IPS DF 6.9 (cell line): Measurements from ENCODE around the gene EXOC4.

Source experiments
- DNase-seq: peaks from one replicate; pipeline ENCODE4 v3.0.0-alpha.2; 2013; ENCODE audit warnings: low read depth, low spot score
- H3K27ac ChIP-seq: one replicate; pipeline ENCODE4 v1.5.1; 2013; ENCODE audit warnings: low read length, control low read depth
- H3K27me3 ChIP-seq: 2 replicates; pipeline ENCODE4 v1.6.1; 2013; ENCODE audit warnings: mild to moderate bottlenecking, low read length; ENCODE audit not compliant: control insufficient read depth, insufficient read depth
- H3K36me3 ChIP-seq: 2 replicates; pipeline ENCODE4 v1.6.1; 2013; ENCODE audit warnings: low read length; ENCODE audit not compliant: control insufficient read depth, insufficient read depth
- H3K4me1 ChIP-seq: 2 replicates; pipeline ENCODE4 v1.6.1; 2013; ENCODE audit warnings: low read length; ENCODE audit not compliant: control insufficient read depth, insufficient read depth
- H3K4me3 ChIP-seq: 2 replicates; pipeline ENCODE4 v1.5.1; 2013; ENCODE audit warnings: mild to moderate bottlenecking, low read length
- H3K9me3 ChIP-seq: 2 replicates; pipeline ENCODE4 v1.6.1; 2013; ENCODE audit warnings: low read length, inconsistent platforms; ENCODE audit not compliant: control insufficient read depth, insufficient read depth
- WGBS: extraction: QIAGEN DNeasy Blood & Tissue Kit; methylation state at CpG from one replicate; pipeline ENCODE4 v1.1.7; 2013; ENCODE audit warnings: mixed read lengths, missing lambda C conversion rate; ENCODE audit not compliant: insufficient read length, insufficient coverage; 5-methylcytosine and 5-hydroxymethylcytosine counted together

The EXOC4 gene

DNA sequence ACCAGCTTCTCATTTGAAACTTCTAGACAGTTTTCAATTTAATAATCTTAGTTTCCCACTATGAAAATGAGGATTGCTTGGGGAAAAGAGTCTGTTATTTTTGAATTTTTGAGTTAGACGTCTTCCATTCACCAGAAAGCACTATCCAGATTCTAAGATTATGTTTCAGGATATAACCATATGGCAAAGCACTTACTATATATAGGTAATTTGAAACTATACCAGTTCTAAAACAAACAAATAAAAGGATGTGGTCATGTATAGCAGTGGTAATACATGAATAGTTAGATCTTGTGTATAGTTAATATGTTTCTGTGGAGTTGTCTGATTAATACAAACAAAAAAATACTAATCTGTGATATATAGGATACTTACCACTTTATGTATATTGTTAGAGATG, 320.0 kb downstream of the EXOC4 start:
- Histone ChIP-seq H3K27ac (no peak overlapping the region), H3K27me3 (no peaks in the 10 kb centered on the region), H3K9me3 (no peaks in the 10 kb centered on the region), H3K4me3 (no peak overlapping the region), H3K4me1 (no peaks in the 10 kb centered on the region), H3K36me3 (no peaks in the 10 kb centered on the region)
- WGBS, result no CpG with 5 or more reads among the region's 1 CpG
- DNase-seq, result no peak

DNA sequence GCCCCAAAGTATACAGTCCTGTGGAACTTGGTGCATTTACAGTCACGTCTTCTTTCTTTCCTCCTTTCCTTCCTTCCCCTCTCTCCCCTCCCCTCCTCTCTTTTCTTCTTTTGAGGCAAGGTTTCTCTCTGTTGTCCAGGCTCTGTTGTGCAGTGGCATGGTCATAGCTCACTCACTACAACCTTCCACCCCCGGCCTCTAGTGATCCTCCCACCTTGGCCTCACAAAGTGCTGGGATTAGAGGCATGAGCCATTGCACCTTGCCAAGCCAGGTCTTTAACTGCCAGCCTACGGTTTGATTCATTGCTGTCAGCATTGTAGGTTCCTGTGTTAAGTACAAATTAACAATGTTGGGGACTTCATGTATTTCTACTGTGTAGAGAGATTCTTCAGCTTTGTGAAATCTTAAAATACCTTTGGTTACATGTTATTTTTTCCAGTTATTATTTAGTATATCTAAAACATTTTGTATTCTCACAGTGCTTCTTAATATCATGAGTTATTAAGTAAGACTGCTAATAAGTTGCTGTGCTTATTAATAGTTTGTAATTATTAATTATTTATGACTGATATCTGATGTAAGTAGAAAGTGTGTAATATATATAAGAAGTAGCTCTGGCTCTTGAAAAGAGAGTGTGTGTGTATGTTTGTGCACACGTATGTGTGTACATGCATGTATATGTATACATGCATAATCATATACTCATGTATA, 320.8 kb downstream of the EXOC4 start:
- Histone ChIP-seq H3K9me3 (no peaks in the 10 kb centered on the region), H3K4me1 (no peaks in the 10 kb centered on the region), H3K27me3 (no peaks in the 10 kb centered on the region), H3K36me3 (no peaks in the 10 kb centered on the region), H3K27ac (no peak overlapping the region), H3K4me3 (no peak overlapping the region)
- WGBS, result no CpG with 5 or more reads among the region's 4 CpGs
- no peak for DNase-seq

DNA sequence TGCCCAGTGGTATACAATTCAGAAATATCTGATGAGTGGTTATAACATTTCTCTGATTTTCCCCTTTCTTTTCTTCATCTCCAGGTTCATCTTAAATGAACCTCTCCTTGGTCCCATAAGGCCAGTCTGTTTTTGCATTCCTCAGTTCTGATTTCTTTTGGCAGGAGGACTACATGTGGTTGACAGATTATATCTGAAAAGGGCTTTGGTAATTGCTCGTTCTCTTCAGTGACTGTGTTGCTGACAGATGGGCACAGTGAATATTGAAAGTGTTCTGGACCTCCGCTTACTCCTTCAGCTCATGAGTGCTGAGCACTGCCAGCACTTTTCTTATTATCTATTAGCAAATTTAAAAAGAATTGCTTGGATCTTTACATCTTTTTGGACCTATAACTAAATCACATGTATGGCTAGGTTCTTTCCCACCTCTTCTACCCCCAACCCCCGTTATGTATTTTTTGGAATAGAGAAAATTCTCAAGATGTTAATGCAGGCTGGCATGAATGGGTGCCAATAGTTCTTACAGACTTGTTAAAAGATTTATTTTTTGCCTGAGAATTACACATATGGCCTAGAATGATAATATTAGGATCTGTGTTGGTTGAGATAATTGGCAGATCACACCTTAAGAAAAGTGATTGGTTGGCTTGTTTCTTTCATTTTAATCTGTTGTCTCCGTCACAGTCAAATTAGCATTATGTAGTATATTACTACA, 323.0 kb downstream of the EXOC4 start:
- no CpG with 5 or more reads among the region's 4 CpGs for WGBS
- no peak for DNase-seq
- Histone ChIP-seq H3K4me1 (no peaks in the 10 kb centered on the region), H3K27ac (no peak overlapping the region), H3K36me3 (no peaks in the 10 kb centered on the region), H3K4me3 (no peak overlapping the region), H3K9me3 (no peaks in the 10 kb centered on the region), H3K27me3 (no peaks in the 10 kb centered on the region)

DNA sequence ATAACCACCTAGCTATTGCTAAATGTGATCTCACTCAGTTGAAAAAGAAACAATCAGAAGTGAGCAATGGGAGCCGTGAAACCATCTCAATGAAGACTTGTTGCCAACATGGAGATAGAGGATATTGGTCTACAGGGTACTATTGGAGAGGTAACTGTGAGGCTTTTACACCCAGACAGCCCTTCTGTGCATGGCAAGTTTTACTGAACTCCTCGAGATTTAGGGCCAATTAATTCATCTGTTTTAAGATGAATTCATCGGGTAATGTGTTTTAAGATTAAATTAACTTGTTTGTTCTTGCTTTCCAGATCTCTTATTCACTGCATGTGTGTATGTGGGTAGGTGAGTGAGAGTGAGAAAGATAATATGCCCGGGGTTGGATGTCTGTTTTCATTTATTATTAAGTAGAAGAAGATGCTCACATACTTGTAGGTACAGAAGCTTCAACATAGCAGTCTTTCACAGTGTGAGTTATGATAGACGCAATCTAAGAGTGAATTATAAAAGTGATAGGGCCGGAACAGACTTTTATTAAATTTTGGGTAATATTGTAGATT, 323.8 kb downstream of the EXOC4 start:
- no peak overlapping the region for H3K4me3 ChIP-seq
- 100% methylated on average over 1 of the region's 6 CpGs for WGBS

GRCh38 chr7:133582766-133583523, 330.1 kb downstream of the EXOC4 start:
- Histone ChIP-seq H3K4me1 (peaks cover 1% of the 10 kb centered on the region; the same call in 1 of the 2 replicates), H3K27me3 (no peaks in the 10 kb centered on the region), H3K9me3 (no peaks in the 10 kb centered on the region), H3K4me3 (no peak overlapping the region), H3K36me3 (no peaks in the 10 kb centered on the region), H3K27ac (no peak overlapping the region)
- DNase-seq, result no peak
- WGBS, result no CpG with 5 or more reads among the region's 4 CpGs

More for the DNA sequence above, 323.8 kb downstream of the EXOC4 start:
- Histone ChIP-seq H3K4me1 (no peaks in the 10 kb centered on the region), H3K9me3 (no peaks in the 10 kb centered on the region), H3K27ac (no peak overlapping the region), H3K36me3 (no peaks in the 10 kb centered on the region), H3K27me3 (no peaks in the 10 kb centered on the region)
- DNase-seq, result no peak

DNA sequence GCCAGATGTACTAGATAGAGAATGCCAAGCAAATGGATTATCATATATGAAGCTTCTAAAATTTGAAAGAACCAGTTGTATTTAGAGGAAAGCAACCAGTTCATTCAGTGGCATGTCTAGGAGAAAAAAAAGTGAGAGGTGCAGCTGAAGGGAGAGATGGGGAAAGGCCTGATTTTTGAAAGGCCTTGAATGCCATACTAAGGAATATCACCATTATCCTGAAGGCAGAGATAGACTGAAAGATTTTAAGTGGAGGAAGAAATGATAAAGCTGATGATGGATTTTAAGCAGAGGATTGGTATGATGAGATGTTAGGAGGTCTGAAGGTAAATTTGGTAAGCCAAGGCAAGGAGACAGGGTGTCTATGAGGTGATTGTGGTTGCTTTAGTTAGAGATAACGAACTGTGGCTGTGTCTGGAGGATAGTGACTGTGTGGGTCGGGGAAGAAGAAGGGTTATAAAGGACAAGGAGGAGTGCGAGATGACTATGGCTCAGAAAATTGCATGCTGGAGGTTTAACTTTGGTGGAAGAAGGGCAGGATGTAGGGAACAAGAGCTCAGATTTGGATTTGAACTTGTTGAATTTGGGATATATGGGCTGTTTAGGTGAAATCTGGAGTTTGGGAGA, 330.8 kb downstream of the EXOC4 start:
- H3K9me3 ChIP-seq, result no peaks in the 10 kb centered on the region
- WGBS, result no CpG with 5 or more reads among the region's 3 CpGs
- no peak for DNase-seq
- no peaks in the 10 kb centered on the region for H3K27me3 ChIP-seq
- peaks cover 1% of the 10 kb centered on the region; the same call in 1 of the 2 replicates for H3K4me1 ChIP-seq
- no peak overlapping the region for H3K27ac ChIP-seq
- no peak overlapping the region for H3K4me3 ChIP-seq
- no peaks in the 10 kb centered on the region for H3K36me3 ChIP-seq

DNA sequence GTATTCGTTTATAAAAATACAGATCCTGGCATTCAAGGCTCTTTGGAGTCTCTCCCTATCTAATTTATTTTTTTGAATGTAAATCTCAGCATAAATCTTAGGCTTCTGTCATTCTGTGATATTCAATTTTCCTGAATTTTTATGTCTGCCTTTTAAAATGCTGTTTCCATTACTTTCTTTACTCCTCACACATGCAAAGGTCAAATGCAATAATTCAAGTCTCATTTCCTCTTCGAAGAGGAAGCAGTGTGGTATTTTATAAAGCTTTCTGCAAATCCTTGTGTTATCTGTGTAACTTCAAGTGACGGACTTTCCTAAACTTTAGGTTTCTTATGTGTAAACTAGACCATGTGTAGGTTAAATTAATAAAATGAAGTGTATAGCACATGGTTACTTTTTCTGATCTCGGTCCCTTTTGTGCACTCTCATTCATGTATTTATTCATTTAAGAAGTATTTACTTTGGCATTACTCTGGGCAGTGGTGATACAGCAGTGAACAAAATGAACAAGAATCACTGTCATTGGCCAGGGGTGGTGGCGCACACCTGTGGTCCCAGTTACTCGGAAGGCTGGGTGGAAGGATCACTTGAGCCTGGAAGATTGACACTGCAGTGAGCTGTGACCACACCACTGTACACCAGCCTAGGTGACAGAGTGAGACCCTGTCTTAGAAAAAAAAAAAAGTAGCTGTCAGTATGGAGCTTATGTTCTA, 332.2 kb downstream of the EXOC4 start:
- Histone ChIP-seq H3K27ac (no peak overlapping the region), H3K9me3 (no peaks in the 10 kb centered on the region), H3K36me3 (no peaks in the 10 kb centered on the region), H3K4me1 (peaks cover 1% of the 10 kb centered on the region; the same call in 1 of the 2 replicates), H3K4me3 (no peak overlapping the region), H3K27me3 (no peaks in the 10 kb centered on the region)
- WGBS, result no CpG with 5 or more reads among the region's 6 CpGs
- DNase-seq, result no peak

DNA sequence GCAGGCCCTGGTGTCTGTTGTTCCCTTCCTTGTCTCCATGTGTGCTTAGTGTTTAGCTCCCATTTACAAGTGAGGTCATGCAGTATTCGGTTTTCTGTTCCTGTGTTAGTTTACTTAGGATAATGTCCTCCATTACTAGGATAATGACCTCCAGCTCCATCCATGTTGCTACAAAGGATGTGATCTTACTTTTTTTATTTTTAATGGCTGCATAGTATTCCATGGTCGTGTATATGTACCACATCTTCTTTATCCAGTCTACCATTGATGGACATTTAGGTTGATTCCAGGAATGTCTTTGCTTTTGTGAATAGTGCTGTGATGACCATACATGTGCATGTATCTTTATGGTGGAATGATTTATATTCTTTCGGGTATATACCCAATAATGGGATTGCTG, 333.4 kb downstream of the EXOC4 start:
- no peaks in the 10 kb centered on the region for H3K9me3 ChIP-seq
- peaks cover 1% of the 10 kb centered on the region; the same call in 1 of the 2 replicates for H3K4me1 ChIP-seq
- WGBS, result no CpG with 5 or more reads among the region's 3 CpGs
- no peaks in the 10 kb centered on the region for H3K27me3 ChIP-seq
- no peak overlapping the region for H3K27ac ChIP-seq
- H3K36me3 ChIP-seq, result no peaks in the 10 kb centered on the region
- DNase-seq, result no peak
- no peak overlapping the region for H3K4me3 ChIP-seq

GRCh38 chr7:133587903-133588302, 335.0 kb downstream of the EXOC4 start:
- Histone ChIP-seq H3K4me3 (no peak overlapping the region), H3K4me1 (no peaks in the 10 kb centered on the region; the same call in 1 of the 2 replicates), H3K27me3 (no peaks in the 10 kb centered on the region), H3K36me3 (no peaks in the 10 kb centered on the region), H3K27ac (no peak overlapping the region), H3K9me3 (no peaks in the 10 kb centered on the region)
- DNase-seq, result no peak
